D721Med (cell line): ENCODE results near the gene DAB1.

ENCODE experiments used
- DNase-seq: peaks from one replicate; pipeline ENCODE4 v3.0.0; 2011; ENCODE audit warnings: low spot score; ENCODE audit not compliant: insufficient read length
- FAIRE-seq: peaks from 2 replicates; lab custom pipeline; 2011; peaks lifted over from hg19 to GRCh38; lab: Jason Lieb, UNC
- CTCF ChIP-seq: IDR thresholded peaks from 2 replicates; pipeline ENCODE4 v1.5.1; 2012; ENCODE audit warnings: mild to moderate bottlenecking, control low read depth; ENCODE audit not compliant: insufficient read depth; ENCODE audit errors: missing control alignments

Gene DAB1

GRCh38 chr1:57020216-57020615 is 403.6 kb downstream of the DAB1 start:
- no peak for FAIRE-seq
- TF ChIP-seq CTCF = no peak
- DNase-seq = no peak

- DNase-seq (no peak), FAIRE-seq (no peak)
Measured at GRCh38 chr1:57019236-57019839, 404.5 kb downstream of the DAB1 start.

GRCh38 chr1:57018119-57018518 is 405.7 kb downstream of the DAB1 start:
- no peak for DNase-seq
- no peak for TF ChIP-seq CTCF
- no peak for FAIRE-seq

More at GRCh38 chr1:57019236-57019839, 404.5 kb downstream of the DAB1 start:
- TF ChIP-seq CTCF = no peak

- TF ChIP-seq CTCF = peak; percentile 21
- DNase-seq (no peak), FAIRE-seq (no peak)
Measured at GRCh38 chr1:57017717-57018116, 406.1 kb downstream of the DAB1 start.

- TF ChIP-seq CTCF = no peak
- no peak for FAIRE-seq
- DNase-seq = no peak
Measured at GRCh38 chr1:57017200-57017599, 406.7 kb downstream of the DAB1 start.

- TF ChIP-seq CTCF = no peak
- DNase-seq = no peak
- FAIRE-seq = no peak
Measured at GRCh38 chr1:57015071-57015470, 408.8 kb downstream of the DAB1 start.

GRCh38 chr1:57013522-57013921 is 410.3 kb downstream of the DAB1 start:
- no peak for FAIRE-seq
- no peak for TF ChIP-seq CTCF
- DNase-seq = no peak
